Glomerular endothelial cell (primary cell): ENCODE data around the gene PLSCR2. TPM values are rescaled to one million over a fixed set of nuclear protein-coding genes. Genes with fewer than 3 reads are reported as not detected.
"Not testable (repeated sequence)": the region's sequence is repeated elsewhere in the genome, so short reads cannot be mapped to it uniquely, and the experiment has no call there.

Experiments
- DNase-seq: peaks from one replicate; pipeline ENCODE4 v3.0.0-alpha.2; 2011; ENCODE audit warnings: low read depth, low spot score; ENCODE audit errors: extremely low read depth
- total RNA-seq: library from RNA; depleted of rRNA; stranded (reverse); fragments of >200 nt; gene quantifications from 2 replicates; pipeline ENCODE4 v1.2.3, GENCODE V29; 2015

PLSCR2 gene
- total RNA-seq, 1 donor from 2014 or later = not detected

DNA sequence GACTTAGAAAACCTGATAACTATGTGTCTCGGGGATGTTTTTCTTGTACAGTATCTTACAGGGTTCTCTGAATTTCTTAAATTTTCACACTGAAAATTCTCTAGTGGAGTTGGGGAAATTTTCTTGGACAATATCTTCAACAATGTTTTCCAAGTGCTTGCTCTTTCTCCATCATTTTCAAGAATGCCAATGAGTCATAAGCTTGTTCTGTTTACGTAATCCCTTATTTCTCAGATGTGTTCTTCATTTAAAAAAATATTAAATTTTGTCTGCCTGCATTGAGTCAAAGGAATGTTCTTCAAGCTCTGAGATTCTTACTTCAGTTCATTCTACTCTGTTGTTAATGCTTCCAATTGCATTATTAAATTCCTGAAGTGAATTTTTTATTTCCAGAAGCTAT lies 21.9 kb upstream of the PLSCR2 start:
- no peak for DNase-seq

DNA sequence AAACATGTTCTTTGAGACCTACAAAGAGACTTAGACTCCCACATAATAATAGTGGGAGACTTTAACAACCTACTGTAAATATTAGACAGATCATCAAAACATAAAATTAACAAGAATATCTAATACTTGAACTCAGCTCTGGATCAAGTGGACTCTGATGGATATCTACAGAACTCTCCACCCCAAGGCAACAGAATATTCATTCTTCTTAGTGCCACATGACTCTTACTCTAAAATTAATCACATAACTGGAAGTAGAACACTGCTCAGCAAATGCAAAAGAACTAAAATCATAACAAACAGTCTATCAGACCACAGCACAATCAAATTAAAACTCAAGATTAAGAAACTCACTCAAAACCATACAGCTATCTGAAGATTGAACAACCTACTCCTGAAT lies 15.9 kb upstream of the PLSCR2 start:
- DNase-seq = no peak

DNA sequence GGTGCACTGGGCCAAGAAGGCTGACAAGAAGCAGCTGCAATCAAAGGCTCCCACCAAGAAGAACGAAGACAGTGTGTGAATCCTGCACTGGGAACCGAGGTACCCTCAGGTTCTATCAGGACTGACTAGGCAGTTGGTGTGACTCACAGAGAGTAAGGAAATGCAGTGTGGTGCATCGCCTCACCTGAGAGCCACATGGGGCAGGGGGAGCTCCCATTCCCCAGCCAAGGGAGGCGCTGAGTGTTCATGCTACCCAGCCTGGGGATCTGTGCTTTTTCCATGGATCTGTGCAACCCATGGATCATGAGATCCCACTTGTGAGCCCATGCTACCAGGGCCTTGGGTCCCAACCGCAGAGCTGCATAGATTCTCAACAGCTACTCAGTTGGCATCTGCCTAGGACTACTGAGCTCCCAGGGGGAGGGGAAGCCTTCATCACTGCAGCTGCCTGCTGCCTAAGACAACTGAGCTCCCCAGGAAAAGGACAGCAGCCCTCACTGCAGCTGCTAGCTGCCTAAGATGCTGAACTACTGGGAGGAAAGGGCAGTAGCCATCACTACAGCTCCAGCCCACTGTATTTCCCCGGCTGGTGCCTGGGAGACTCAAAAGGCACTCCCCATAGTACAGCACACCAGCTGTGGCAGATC lies 6.9 kb upstream of the PLSCR2 start:
- DNase-seq = no peak

DNA sequence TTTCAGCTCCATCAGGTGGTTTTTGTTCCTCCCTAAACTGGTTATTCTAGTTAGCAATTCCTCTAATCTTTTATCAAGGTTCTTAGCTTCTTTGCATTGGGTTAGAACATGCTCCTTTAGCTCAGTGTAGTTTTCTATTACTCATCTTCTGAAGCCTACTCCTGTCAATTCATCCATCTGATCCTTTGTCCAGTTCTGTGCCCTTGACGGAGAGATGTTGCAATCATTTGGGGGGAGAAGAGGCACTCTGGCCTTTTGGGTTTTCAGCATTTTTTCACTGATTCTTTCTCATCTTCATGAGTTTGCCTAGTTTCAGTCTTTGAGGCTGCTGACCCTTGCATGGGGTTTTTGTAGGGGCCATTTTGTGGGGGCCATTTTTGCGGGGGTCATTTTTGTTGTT lies 5.6 kb upstream of the PLSCR2 start:
- DNase-seq = not testable (repeated sequence)

DNA sequence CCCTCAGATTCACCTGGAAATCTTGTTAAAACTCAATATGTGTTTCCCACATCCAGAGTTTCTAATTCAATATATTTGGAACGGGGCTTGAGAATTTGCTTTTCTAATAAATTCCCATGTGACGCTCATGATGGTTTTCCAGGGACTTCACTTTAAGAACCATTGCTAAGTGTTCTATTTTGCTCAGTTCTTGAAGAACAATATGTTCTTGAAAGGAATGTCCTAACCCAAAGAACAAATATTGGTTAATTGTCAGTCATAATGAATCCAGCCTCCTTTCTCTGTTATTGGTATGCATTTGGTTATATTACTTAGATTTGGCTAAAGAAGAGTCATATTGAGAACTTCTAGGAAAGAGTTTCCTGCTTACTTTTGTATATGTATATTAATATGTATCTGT lies 4.4 kb upstream of the PLSCR2 start:
- DNase-seq = no peak

DNA sequence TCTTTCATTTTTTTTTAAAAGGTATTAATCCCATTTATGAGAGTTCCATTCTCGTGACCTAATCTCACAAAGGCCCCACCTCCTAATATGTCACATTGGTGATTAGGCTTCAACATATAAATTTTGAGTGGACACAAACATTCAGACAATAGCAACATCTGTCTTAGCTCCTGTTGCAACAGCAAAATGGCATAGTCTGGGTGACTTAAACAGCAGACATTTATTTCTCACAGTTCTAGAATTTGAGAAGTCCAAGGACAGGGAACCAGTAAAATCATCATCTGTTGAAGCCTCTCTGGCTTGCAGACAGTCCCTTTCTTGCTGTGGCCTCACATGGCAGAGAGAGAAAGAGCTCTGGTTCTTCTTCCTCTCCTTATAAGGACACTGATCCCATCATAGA lies 3.2 kb upstream of the PLSCR2 start:
- no peak for DNase-seq

DNA sequence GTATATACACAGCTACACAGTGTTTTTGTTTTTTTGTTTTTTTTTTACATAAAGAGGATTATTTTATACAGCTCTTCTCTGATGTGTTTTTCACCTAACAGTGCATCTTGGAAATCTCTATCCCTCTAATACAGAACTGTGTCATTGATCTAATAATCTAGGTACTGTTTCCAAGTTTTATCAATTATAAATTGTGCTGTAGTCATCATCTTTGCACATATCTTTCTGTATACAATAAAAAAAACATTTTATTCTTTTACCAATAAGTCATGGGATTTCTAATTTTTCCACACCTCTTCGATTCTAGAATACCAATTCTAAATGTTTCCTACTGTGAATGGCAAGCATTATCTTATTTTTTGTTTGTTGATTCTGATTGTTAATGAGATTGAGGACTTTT lies 1.7 kb upstream of the PLSCR2 start:
- no peak for DNase-seq

DNA sequence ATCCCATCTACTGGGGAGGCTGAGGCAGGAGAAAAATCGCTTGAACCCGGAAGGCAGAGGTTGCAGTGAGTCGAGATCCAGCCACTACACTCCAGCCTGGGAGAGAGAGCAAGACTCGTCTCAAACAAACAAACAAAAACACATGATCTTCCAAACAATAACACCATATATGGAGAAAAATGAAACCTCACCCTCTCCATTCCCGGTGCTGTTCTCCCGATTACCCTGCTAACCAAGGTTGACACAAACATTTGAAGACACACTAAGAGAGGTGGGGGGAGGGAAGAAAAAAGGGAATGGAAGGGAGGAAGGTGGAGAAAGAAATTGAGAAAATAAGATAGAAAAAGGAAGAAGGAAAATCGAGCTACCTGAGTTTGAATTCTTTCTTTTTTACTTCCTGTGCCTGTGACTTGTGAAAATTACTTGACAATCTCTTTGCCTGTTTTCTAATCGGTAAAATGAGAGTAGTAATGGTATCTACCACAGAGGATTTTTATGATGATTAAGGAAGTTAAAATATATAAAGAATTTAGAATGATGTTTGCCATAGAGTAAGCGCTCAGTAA lies 1.1 kb upstream of the PLSCR2 start:
- no peak for DNase-seq

DNA sequence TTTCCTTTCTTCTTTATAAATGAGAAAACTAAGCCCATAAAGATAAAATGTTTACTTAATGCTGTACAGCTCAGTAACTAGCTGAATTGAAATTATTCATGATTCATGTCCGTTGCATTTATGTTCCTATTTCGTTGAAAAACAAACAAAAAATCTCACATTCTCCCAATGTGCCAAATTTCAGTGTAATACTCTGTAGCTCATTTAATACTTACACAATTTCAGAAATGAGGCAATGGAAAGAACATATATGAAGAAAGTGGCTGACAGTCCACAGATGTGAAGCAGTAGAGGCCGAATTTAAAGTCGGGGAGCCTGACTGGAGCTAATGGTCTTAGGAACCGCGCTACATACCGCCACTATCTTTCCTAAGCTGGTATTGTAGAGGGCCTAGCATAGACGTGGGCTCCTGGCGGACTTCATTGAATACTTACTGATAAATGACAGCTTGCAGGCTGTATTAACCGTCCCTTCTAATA lies 651 bp downstream of the PLSCR2 start:
- no peak for DNase-seq

DNA sequence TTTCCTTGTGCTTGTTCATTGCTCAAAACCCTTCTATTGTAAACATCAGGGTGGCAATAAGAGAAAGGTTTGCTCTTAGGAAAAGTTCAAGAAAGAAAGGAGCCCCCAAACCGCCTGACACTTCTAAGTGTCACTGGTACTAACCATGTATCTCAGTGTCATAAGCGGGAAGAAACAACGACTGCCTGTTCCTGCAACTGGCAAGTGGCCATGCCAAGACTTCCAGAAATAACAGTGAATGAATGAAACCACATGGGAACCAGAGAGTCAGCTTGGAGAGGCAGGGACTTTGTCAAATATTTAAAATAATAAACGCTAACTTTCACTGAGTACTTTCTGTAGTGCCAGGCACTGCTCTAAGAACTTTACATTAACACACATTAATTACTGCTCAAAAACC lies 1.1 kb downstream of the PLSCR2 start:
- DNase-seq = no peak

DNA sequence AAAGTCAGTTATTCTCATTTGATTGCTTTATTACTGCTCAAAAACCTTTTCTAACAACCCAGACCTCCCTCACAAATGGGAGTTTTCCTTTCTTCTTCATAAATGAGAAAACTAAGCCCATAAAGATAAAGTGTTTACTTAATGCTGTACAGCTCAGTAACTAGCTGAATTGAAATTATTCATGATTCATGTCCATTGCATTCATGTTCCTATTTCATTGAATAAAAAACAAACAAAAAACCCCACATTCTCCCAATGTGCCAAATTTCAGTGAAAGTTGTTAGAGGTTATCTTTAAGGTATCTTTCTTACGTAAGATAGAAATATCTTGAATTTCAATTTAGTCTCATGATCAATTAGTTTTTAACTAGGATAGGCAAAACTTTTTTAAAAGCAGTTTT lies 2.8 kb downstream of the PLSCR2 start:
- no peak for DNase-seq

DNA sequence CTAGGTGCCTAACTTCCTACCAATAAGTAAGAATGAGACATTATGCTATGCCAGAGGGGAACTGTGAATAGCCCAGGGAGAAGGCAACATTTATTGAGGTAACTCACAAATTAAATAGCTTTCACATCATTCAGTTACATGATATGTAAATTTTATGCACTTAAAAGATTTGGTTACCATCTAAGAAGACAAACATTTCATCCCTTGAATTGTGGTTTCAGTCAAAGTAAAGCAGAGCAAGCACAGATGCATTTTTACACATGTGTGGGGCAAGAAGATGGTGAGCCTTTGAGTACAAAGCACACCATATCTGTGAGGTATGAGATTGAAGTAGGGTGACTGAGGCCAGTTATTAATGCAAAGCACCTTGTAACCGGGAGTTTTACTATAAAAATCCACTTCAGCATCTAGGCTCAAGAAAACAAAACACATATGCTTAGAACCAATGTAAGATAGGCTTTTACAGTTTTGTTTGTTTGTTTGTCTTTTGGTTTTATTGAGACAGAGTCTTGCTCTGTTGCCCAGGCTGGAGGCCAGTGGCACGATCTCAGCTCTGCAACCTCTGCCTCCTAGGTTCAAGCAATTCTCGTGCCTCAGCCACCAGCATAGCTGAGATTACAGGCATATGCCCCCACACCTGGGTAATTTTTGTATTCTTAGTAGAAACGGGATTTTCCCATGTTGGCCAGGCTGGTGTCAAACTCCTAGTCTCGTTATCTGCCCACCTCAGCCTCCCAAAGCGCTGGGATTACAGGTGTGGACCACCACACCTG lies 3.5 kb downstream of the PLSCR2 start:
- no peak for DNase-seq

DNA sequence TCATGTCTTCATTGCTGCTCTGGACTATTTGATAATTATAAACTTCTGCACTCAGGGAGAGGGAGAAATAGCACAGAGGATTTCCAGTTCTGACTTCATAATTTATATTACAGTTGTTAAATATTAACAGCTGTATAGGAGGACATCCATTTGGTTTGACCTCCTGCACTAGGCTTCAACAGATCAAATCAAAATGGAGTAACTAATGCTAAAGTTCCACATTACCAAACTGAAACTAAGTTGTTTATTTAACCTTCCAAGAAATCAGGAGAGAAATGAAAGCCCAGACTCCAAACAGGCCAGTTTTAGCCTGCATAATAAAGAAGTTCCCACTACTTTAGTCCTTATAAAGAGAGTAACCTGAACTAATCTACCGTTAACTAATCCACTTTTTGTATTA lies 4.6 kb downstream of the PLSCR2 start:
- no peak for DNase-seq

DNA sequence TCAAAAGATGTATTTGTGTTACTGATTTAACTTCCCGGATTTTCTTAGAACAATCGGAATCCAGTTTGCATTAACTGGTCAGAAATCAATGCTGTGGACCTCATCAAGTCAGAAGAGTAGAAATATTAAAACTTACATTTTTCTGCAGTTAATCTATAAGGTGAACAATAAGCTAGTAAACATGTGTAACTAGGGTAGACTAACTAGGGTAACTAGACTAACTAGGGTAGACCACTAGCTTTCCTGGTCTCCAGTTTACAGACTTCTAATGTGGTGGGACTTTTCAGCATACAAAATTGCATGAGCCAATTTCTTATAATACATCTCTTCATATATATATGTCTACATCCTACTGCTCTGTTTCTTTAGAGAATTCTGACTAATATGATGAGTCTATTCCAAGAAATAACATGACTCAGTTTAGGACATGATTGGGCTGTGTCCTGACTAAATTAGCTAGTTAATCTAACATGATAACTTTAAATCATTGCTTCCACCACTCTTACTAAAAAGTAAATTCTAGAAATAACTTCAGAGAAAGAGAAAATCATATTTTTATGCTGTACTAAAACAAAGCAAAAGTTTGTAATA lies 5.3 kb downstream of the PLSCR2 start:
- no peak for DNase-seq

DNA sequence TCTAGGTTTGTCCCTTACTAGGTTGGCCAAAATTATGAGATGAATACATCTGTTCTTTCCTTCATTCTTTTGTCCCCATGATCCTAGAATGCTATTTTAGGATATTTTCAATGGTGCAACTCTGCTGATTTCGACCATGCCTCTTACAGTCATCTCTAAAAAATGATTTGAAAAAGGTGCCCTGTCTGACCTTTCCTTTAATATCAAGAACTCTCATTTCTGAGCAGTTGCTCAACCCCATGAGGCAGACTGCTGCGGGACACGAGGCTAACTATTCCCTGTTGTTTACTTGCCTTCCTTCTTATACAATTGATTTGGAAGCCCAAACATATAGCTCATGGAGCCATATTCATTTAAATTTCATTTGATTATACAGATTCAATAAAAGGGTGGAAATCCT lies 14.6 kb downstream of the PLSCR2 start:
- DNase-seq = no peak

DNA sequence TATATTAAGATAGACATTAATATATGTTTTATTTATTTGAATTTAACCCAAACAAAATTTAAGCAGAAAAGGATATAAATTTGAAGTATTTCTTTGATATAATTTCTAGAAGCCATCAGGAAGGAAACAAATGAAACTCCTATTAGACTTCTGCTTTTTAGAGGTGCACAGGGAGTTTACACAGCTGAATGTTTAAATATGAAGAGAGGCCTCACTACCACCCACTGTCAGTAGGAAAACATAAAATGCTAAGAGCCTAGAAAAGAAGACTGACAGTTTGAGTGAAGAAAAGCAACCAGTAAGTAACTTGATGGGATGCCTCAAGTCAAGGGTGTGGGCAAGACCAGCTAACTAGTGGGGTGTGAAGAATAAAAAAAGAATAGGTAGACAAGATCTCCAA lies 19.7 kb downstream of the PLSCR2 start:
- DNase-seq = no peak

DNA sequence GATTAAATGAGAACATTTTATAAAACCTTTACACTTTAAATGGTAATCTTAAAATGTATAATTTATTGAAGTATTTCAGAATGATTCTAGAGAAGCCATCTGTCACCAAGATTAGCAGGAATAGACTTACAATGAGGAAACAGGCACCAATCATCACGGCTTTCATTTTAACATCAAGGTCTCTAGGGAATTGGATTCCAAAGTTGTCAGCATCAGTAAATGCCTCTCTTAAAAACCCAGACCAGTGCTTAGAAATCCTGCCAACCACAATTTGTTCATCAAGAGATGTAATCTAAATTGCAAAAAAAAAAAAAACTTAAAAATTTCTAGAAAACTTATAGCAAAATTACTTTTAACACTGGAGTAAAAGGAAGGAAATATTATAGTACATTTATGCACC lies 20.3 kb downstream of the PLSCR2 start:
- DNase-seq = no peak

DNA sequence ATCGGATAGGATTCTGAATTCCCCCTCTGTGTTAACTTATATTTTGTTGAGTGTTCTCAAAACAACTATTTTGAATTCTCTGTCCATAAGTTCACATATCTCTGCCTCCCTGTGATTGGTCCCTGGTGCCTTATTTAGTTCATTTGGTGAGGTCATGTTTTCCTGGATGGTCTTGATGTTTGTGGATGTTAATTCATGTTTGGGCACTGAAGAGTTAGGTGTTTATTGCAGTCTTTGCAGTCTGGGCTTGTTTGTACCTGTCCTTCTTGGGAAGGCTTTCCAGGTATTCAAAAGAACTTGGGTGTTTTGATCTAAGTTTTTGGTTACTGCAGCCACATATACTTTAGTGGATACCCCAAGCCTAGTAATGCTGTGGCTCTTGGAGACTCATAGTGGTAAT lies 23.3 kb downstream of the PLSCR2 start:
- no peak for DNase-seq

DNA sequence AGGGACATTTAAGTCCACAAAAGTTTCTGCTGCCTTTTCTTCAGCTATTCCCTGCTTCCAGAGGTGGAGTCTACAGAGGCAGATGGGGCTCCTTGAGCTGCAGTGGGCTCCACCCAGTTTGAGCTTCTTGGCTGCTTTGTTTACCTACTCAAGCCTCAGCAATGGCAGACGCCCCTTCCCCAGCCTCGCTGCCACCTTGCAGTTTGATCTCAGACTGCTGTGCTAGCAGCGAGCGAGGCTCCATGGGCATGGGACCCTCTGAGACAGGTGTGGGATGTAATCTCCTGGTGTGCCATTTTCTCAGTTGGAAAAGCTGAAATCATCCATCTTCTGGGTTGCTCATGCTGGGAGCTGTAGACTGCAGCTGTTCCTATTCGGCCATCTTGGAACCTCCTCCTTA lies 29.1 kb downstream of the PLSCR2 start:
- not testable (repeated sequence) for DNase-seq

DNA sequence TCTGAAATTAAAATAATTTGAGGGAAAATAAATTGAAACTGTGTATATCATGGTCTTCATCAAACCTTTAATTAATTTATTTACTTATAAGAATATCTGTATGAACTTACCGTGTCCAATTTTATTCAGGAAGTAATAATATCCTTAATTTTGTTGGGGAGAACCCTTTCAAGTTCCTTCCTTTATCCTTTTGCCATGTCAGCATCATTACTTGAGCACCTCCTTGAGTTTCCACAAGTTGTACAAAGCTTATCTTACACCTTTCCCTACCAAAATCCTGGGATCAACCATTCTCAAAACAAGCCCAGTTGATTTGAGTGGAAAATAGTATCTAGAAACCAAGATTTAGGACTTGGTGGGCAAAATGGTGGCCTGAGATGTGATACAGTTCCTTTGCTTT lies 37.3 kb downstream of the PLSCR2 start:
- no peak for DNase-seq

DNA sequence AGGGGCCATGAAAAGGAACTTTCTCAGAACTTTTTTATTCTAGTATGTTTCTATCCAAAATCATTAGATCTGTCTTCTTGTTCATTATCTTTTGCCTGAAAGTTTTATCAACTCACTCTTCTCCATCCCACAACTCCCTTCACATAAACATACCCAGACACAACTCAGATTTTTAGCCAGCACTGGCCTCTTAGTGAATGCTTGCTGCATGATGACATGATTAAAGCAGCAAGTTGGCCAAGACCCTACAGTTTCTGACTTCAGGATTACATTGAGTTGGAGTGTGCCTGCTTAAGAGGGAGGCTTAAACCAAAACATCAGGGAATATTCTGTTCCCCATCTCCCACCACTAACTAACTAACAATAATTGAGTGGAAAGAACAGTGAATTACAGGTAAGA lies 38.1 kb downstream of the PLSCR2 start:
- DNase-seq = no peak

DNA sequence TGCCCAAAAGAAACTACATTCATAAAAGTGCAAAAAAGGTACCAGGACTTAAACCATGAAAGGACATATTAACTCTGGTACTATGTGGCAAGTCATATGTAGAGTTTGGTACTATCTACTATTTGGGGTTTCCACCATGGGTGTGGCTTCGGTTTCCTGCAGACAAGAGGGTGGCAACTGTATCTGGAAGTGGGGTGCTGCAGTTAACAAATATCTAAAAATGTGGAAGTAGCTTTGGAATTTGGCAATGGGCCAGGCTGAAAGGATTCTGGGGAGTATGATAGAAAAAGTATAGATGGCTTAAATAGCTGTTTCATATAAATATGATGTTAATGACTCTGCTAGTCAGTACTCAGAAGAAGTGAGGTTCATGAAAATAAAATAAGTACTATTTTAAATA lies 44.0 kb downstream of the PLSCR2 start:
- DNase-seq = no peak
